ENCODE measurements around the gene SEC14L5.
"Not testable (repeated sequence)": the region's sequence is repeated elsewhere in the genome, so short reads cannot be mapped to it uniquely, and the experiment has no call there.

The SEC14L5 gene

DNA sequence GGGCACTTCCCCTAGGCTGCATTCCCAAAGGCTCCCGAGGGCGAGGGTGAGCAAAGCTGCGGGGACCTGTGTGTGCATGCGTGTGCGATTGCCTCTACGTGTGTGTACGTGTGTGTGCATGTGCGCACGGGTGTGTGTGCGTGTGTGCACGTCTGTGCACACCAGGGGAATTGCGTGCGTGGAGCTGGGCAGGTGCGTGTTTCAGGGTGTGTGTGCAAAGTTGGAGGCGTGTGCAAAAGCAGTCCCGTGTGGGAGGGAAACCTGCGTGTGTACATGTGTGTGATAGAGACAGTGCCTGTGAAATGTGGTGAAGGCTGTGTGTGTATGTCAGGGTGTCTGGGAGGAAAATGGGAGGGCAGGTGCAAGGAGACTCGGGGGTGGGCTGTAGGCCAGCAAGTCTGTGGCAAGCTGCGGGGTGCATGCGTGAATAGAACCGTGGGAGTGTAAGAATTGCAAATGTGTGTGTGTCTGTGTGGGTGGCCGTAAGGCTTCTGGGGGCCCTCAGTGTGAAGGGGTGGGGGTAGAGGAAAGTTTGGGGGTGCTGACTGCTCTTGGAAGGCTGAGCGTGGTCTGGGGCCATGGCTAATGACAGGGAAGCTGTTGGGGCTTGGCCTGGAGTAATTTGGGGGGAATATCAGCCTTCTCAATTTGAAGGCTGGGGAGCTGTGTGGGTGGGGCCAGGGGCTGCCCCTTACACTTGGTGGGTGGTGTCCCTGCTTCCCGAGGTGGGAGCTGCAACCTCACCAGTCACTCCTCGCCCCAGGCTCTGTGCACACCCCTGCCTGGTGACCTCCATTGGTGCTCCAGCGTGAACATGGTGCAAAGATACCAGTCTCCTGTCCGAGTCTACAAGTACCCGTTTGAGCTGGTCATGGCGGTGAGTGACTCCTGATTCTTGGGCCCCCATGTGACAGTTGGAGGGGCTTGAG is 644 bp downstream of the SEC14L5 start:
- Histone ChIP-seq H3K4me1 (ENCODE audit: control insufficient read depth, insufficient read depth, low read length) (peaks cover 12% of the 10 kb centered on the region; the same call in 1 of the 2 replicates), H3K27me3 (ENCODE audit: control insufficient read depth, insufficient read depth, low read length) (no peaks in the 10 kb centered on the region), H3K36me3 (ENCODE audit: control insufficient read depth, insufficient read depth, low read length) (no peaks in the 10 kb centered on the region), H3K27ac (ENCODE audit: low read depth, low read length) (no peak overlapping the region), H3K9ac (ENCODE audit: low read depth, low read length) (no peak overlapping the region), H3K4me3 (ENCODE audit: low read depth, low read length) (peak overlapping the region; percentile 47), H3K9me3 (ENCODE audit: control insufficient read depth, insufficient read depth, low read length) (no peaks in the 10 kb centered on the region)

- Histone ChIP-seq H3K9ac (ENCODE audit: low read depth, low read length) (no peak overlapping the region), H3K36me3 (ENCODE audit: control insufficient read depth, insufficient read depth, low read length) (no peaks in the 10 kb centered on the region), H3K27ac (ENCODE audit: low read depth, low read length) (no peak overlapping the region), H3K9me3 (ENCODE audit: control insufficient read depth, insufficient read depth, low read length) (no peaks in the 10 kb centered on the region), H3K4me1 (ENCODE audit: control insufficient read depth, insufficient read depth, low read length) (peaks cover 12% of the 10 kb centered on the region; the same call in 1 of the 2 replicates), H3K27me3 (ENCODE audit: control insufficient read depth, insufficient read depth, low read length) (no peaks in the 10 kb centered on the region), H3K4me3 (ENCODE audit: low read depth, low read length) (no peak overlapping the region)
These were observed 2.4 kb downstream of the SEC14L5 start for GRCh38 chr16:4960579-4960978.

GRCh38 chr16:4962716-4963115 is 4.6 kb downstream of the SEC14L5 start:
- no peaks in the 10 kb centered on the region for H3K36me3 ChIP-seq (ENCODE audit: control insufficient read depth, insufficient read depth, low read length)
- H3K27me3 ChIP-seq (ENCODE audit: control insufficient read depth, insufficient read depth, low read length), result no peaks in the 10 kb centered on the region
- peaks cover 12% of the 10 kb centered on the region; the same call in 1 of the 2 replicates for H3K4me1 ChIP-seq (ENCODE audit: control insufficient read depth, insufficient read depth, low read length)
- H3K9ac ChIP-seq (ENCODE audit: low read depth, low read length), result no peak overlapping the region
- no peak overlapping the region for H3K4me3 ChIP-seq (ENCODE audit: low read depth, low read length)
- H3K9me3 ChIP-seq (ENCODE audit: control insufficient read depth, insufficient read depth, low read length), result no peaks in the 10 kb centered on the region
- no peak overlapping the region for H3K27ac ChIP-seq (ENCODE audit: low read depth, low read length)

GRCh38 chr16:4963527-4963926 is 5.4 kb downstream of the SEC14L5 start:
- H3K9me3 ChIP-seq (ENCODE audit: control insufficient read depth, insufficient read depth, low read length); H3K27me3 ChIP-seq (ENCODE audit: control insufficient read depth, insufficient read depth, low read length); H3K36me3 ChIP-seq (ENCODE audit: control insufficient read depth, insufficient read depth, low read length); H3K27ac ChIP-seq (ENCODE audit: low read depth, low read length); H3K4me3 ChIP-seq (ENCODE audit: low read depth, low read length); H3K9ac ChIP-seq (ENCODE audit: low read depth, low read length): not testable (repeated sequence)
- peaks cover 14% of the 10 kb centered on the region for H3K4me1 ChIP-seq (ENCODE audit: control insufficient read depth, insufficient read depth, low read length)

DNA sequence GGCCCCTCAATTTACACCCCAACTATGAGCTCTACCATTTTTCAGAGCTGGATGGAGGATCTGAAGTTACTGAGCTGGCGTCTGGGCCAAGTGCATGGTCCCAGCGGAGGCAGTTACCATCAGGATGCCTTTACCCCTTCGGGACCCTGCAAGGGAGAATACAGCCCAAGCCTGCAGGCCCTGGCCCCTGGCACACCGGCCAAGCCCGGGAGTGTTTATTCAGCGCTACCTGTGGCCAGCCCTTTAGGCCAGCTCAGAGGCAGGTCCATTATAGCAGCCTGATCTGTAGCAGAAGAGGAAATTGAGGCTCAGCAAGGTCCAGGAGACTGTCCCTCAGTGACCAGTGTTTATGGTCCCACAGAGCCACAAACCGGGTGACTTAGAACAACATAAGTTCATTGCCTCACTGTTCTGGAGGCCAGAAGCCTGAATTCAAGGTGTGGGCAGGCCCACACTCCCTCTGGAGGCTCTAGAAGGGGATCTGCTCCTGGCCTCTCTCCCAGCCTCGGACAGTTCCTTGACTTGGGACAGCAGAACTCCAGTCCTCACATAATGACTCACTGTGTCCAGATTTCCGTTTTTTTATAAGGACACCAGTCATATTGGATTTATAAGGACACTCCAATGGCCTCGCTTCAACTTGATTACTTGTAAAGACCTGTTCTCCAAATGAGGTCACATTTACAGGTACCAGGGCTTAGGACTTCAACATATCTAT is 8.8 kb downstream of the SEC14L5 start:
- no peak overlapping the region for H3K4me3 ChIP-seq (ENCODE audit: low read depth, low read length)
- H3K9ac ChIP-seq (ENCODE audit: low read depth, low read length), result no peak overlapping the region
- no peaks in the 10 kb centered on the region for H3K36me3 ChIP-seq (ENCODE audit: control insufficient read depth, insufficient read depth, low read length)
- H3K4me1 ChIP-seq (ENCODE audit: control insufficient read depth, insufficient read depth, low read length), result peaks cover 31% of the 10 kb centered on the region
- no peak overlapping the region for H3K27ac ChIP-seq (ENCODE audit: low read depth, low read length)
- no peaks in the 10 kb centered on the region for H3K9me3 ChIP-seq (ENCODE audit: control insufficient read depth, insufficient read depth, low read length)
- no peaks in the 10 kb centered on the region for H3K27me3 ChIP-seq (ENCODE audit: control insufficient read depth, insufficient read depth, low read length)

GRCh38 chr16:4968278-4968677 is 10.1 kb downstream of the SEC14L5 start:
- Histone ChIP-seq H3K4me3 (ENCODE audit: low read depth, low read length) (peak overlapping the region; percentile 41; the same call in 1 of the 2 replicates), H3K4me1 (ENCODE audit: control insufficient read depth, insufficient read depth, low read length) (peaks cover 25% of the 10 kb centered on the region), H3K9ac (ENCODE audit: low read depth, low read length) (peak overlapping the region; percentile 19), H3K27ac (ENCODE audit: low read depth, low read length) (peak overlapping the region; percentile 80)
- H3K27me3 ChIP-seq (ENCODE audit: control insufficient read depth, insufficient read depth, low read length); H3K36me3 ChIP-seq (ENCODE audit: control insufficient read depth, insufficient read depth, low read length); H3K9me3 ChIP-seq (ENCODE audit: control insufficient read depth, insufficient read depth, low read length): not testable (repeated sequence)

GRCh38 chr16:4968879-4969483 is 10.9 kb downstream of the SEC14L5 start:
- H3K9me3 ChIP-seq (ENCODE audit: control insufficient read depth, insufficient read depth, low read length), result no peaks in the 10 kb centered on the region
- H3K4me1 ChIP-seq (ENCODE audit: control insufficient read depth, insufficient read depth, low read length), result peaks cover 25% of the 10 kb centered on the region
- H3K27ac ChIP-seq (ENCODE audit: low read depth, low read length), result peak overlapping the region; percentile 80
- no peaks in the 10 kb centered on the region for H3K27me3 ChIP-seq (ENCODE audit: control insufficient read depth, insufficient read depth, low read length)
- peak overlapping the region; percentile 19 for H3K9ac ChIP-seq (ENCODE audit: low read depth, low read length)
- H3K4me3 ChIP-seq (ENCODE audit: low read depth, low read length), result peak overlapping the region; percentile 41; the same call in 1 of the 2 replicates
- H3K36me3 ChIP-seq (ENCODE audit: control insufficient read depth, insufficient read depth, low read length), result no peaks in the 10 kb centered on the region

- Histone ChIP-seq H3K27ac (ENCODE audit: low read depth, low read length) (peak overlapping the region; percentile 16), H3K9ac (ENCODE audit: low read depth, low read length) (peak overlapping the region; percentile 15; the same call in 1 of the 2 replicates), H3K9me3 (ENCODE audit: control insufficient read depth, insufficient read depth, low read length) (no peaks in the 10 kb centered on the region), H3K4me3 (ENCODE audit: low read depth, low read length) (no peak overlapping the region), H3K36me3 (ENCODE audit: control insufficient read depth, insufficient read depth, low read length) (no peaks in the 10 kb centered on the region), H3K27me3 (ENCODE audit: control insufficient read depth, insufficient read depth, low read length) (no peaks in the 10 kb centered on the region), H3K4me1 (ENCODE audit: control insufficient read depth, insufficient read depth, low read length) (peaks cover 25% of the 10 kb centered on the region)
These were observed 11.9 kb downstream of the SEC14L5 start for GRCh38 chr16:4970010-4970409.

- no peaks in the 10 kb centered on the region for H3K36me3 ChIP-seq (ENCODE audit: control insufficient read depth, insufficient read depth, low read length)
- H3K9ac ChIP-seq (ENCODE audit: low read depth, low read length), result no peak overlapping the region
- H3K4me3 ChIP-seq (ENCODE audit: low read depth, low read length), result no peak overlapping the region
- H3K4me1 ChIP-seq (ENCODE audit: control insufficient read depth, insufficient read depth, low read length), result peaks cover 27% of the 10 kb centered on the region
- no peak overlapping the region for H3K27ac ChIP-seq (ENCODE audit: low read depth, low read length)
- H3K9me3 ChIP-seq (ENCODE audit: control insufficient read depth, insufficient read depth, low read length), result no peaks in the 10 kb centered on the region
- no peaks in the 10 kb centered on the region for H3K27me3 ChIP-seq (ENCODE audit: control insufficient read depth, insufficient read depth, low read length)
These were observed 14.9 kb downstream of the SEC14L5 start for GRCh38 chr16:4972938-4973587.

DNA sequence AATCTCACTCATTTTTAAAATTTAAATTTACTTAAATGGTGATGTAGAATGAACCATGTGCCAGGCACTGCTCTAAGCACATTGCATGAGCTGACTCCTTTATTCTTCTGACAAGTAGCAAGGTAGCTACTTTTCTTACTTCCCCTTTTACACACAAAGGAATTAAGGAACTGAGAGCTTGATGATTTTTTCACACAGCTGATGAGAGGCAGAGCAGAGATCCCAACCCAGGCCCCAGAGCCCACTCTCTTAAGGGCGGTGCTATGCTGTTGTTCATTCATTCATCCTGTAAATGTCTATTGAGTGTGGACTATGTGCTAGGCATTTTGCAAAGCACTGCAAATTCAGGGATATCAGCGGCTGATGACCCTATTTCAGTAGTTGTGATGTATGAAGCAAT is 17.9 kb downstream of the SEC14L5 start:
- Histone ChIP-seq H3K27ac (ENCODE audit: low read depth, low read length) (no peak overlapping the region), H3K9me3 (ENCODE audit: control insufficient read depth, insufficient read depth, low read length) (no peaks in the 10 kb centered on the region), H3K4me1 (ENCODE audit: control insufficient read depth, insufficient read depth, low read length) (0 out of 2 replicates have a peak, but pooled peaks cover 2% of the 10 kb centered on the region), H3K4me3 (ENCODE audit: low read depth, low read length) (no peak overlapping the region), H3K9ac (ENCODE audit: low read depth, low read length) (no peak overlapping the region), H3K27me3 (ENCODE audit: control insufficient read depth, insufficient read depth, low read length) (no peaks in the 10 kb centered on the region), H3K36me3 (ENCODE audit: control insufficient read depth, insufficient read depth, low read length) (no peaks in the 10 kb centered on the region)

Data from HUES48 (cell line).